ENCODE data around the gene SUSD3.

The SUSD3 gene

GRCh38 chr9:93061791-93062763 lies 3.6 kb downstream of the SUSD3 start:
- TF ChIP-seq CTCF (conservative IDR thresholded peaks at IDR 0.05; ENCODE audit: control insufficient read depth, insufficient read depth, low read depth, low read length) = no peak
- no peak for DNase-seq (ENCODE audit: low read depth)
- H3K4me3 ChIP-seq (ENCODE audit: control insufficient read depth, low read depth, low read length) = no peak overlapping the region

- TF ChIP-seq CTCF (conservative IDR thresholded peaks at IDR 0.05; ENCODE audit: control insufficient read depth, insufficient read depth, low read depth, low read length) = no peak
- DNase-seq (ENCODE audit: low read depth) = peak; percentile 38
- no peak overlapping the region for H3K4me3 ChIP-seq (ENCODE audit: control insufficient read depth, low read depth, low read length)
Measured at GRCh38 chr9:93064392-93065134, 6.1 kb downstream of the SUSD3 start.

GRCh38 chr9:93065135-93065720 lies 6.7 kb downstream of the SUSD3 start:
- no peak overlapping the region for H3K4me3 ChIP-seq (ENCODE audit: control insufficient read depth, low read depth, low read length)
- no peak for DNase-seq (ENCODE audit: low read depth)
- no peak for TF ChIP-seq CTCF (conservative IDR thresholded peaks at IDR 0.05; ENCODE audit: control insufficient read depth, insufficient read depth, low read depth, low read length)

GRCh38 chr9:93066978-93067603 lies 8.6 kb downstream of the SUSD3 start:
- TF ChIP-seq CTCF (conservative IDR thresholded peaks at IDR 0.05; ENCODE audit: control insufficient read depth, insufficient read depth, low read depth, low read length) = no peak
- H3K4me3 ChIP-seq (ENCODE audit: control insufficient read depth, low read depth, low read length) = no peak overlapping the region
- DNase-seq (ENCODE audit: low read depth) = peak; percentile 32

- no peak overlapping the region for H3K4me3 ChIP-seq (ENCODE audit: control insufficient read depth, low read depth, low read length)
- no peak for DNase-seq (ENCODE audit: low read depth)
- no peak for TF ChIP-seq CTCF (conservative IDR thresholded peaks at IDR 0.05; ENCODE audit: control insufficient read depth, insufficient read depth, low read depth, low read length)
Measured at GRCh38 chr9:93068956-93069355, 10.5 kb downstream of the SUSD3 start.

GRCh38 chr9:93071464-93071863 lies 13.0 kb downstream of the SUSD3 start:
- DNase-seq (ENCODE audit: low read depth) = peak; percentile 72

More at GRCh38 chr9:93071464-93071863, 13.0 kb downstream of the SUSD3 start:
- H3K4me3 ChIP-seq (ENCODE audit: control insufficient read depth, low read depth, low read length) = no peak overlapping the region
- no peak for TF ChIP-seq CTCF (conservative IDR thresholded peaks at IDR 0.05; ENCODE audit: control insufficient read depth, insufficient read depth, low read depth, low read length)
